Measurements from ENCODE around the gene SYNE1. TPM values are rescaled to one million over a fixed set of nuclear protein-coding genes. Genes with fewer than 3 reads are reported as not detected.
"Not testable (repeated sequence)": the region's sequence is repeated elsewhere in the genome, so short reads cannot be mapped to it uniquely, and the experiment has no call there.

Gene SYNE1
- total RNA-seq, 2 donors from 2014 or later: 15.8 to 30.1 TPM

DNA sequence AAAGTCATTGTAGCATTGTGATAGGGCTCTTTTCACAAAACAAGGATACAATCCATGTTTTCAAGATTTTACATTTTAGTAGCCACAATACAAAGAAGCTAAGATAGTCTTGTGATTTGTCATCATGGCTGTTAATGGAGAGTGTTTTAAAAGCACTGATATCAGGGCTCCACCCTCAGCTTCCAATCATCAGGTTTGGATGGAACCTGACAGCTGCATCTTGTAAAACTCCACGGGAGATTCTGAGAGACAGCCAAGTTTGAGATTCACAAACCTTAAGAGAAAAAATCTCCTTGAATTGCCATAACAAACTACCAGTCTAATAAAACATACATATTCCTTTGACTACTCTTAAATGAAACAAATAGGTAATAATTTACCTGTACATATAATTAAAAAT is 549.5 kb downstream of the SYNE1 start:
- intact Hi-C loops (cut with DNase I, micrococcal nuclease): no loop called here

DNA sequence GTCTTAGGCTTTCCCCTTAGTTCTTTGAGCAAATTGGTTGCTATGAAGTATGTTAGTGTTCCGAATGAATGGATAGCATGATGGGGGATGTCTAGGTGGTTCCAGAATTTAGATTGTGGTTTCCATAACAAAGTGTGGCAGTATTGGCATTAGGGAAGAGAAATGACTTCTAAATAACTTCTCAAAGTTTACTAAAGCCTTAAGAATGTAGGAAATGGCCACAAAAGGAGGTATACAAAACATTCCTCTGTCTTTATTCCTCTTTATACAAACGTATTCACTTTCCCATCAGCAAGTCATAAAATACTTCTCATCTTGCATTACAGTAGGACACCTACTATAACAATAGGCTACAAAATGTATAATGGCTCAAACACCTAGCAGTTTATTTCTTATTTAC is 550.1 kb downstream of the SYNE1 start:
- DNase-seq (no peak), ATAC-seq (no peak)
- intact Hi-C loops (cut with DNase I, micrococcal nuclease): no loop called here

More for the DNA sequence above, 549.5 kb downstream of the SYNE1 start:
- ATAC-seq: no peak
- DNase-seq: no peak

DNA sequence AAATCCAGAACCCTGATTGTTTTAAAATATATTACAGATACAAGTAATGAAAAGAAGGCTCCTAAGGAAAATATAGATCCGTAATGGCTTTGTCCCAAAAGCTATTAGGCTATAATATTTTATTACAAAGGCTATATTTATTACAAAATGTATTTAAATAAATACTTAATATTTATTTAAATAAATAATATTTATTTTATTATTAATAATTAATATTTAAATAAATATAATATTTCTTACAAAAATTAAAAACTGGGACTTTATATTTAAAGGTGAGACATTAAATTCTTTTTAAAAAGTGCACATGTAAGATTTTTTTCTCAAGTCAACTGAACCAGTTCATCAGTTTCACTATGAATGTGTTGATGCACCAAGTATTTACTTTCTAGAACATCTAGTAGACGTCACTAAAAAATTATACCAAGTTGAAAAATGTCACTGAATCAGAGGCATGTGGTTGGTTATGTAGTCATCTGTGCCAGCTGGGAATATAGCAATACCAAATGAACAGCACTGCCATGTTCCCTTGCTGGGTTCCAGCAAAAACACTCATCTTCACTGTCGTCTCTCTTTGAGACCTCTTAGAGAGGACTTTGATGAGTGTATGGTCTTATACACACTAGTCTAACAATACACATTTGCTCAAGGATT is 550.8 kb downstream of the SYNE1 start:
- intact Hi-C loops (cut with DNase I, micrococcal nuclease): no loop called here
- no peak for ATAC-seq
- DNase-seq: no peak

DNA sequence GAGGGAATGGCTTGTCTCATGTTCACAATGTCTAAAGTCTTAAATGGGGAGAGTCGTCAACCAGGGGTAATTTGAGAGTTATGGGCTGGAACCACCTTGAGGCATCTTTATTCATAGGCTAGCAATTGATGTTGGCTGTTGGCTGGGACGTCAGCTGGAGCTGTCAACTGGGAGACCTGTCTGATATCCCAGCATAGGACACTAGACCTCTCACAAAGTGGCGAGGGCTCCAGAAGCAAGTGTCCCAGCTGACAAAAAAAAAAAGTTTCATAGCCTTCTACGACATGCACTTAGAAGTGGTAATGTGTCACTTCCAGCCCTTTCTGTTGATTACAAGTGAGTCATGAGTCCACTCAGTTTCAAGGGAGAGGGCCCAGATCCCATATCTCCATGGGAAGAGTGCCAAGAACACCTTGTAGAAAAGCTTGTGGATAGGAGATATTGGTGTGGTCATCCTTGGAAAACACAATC is 551.7 kb downstream of the SYNE1 start:
- DNase-seq (no peak), ATAC-seq (no peak)
- intact Hi-C loops (cut with DNase I, micrococcal nuclease): no loop called here

DNA sequence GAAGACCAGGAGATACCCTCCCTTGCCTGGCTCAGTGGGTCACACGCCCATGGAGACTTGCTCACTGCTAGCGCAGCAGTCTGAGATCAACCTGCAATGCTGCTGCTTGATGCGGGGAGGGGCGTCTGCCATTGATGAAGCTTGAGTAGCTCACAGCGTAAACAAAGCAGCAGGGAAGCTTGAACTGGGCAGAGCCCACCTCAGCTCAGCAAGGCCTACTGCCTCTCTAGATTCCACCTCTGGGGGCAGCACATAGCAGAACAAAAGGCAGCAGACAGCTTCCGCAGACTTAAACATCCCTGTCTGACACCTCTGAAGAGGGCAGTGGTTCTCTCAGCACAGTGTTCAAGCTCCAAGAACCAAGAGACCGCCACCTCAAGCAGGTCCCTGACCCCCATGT is 558.4 kb downstream of the SYNE1 start:
- no peak for ATAC-seq
- no peak for DNase-seq
- intact Hi-C loops (cut with DNase I, micrococcal nuclease): no loop called here

DNA sequence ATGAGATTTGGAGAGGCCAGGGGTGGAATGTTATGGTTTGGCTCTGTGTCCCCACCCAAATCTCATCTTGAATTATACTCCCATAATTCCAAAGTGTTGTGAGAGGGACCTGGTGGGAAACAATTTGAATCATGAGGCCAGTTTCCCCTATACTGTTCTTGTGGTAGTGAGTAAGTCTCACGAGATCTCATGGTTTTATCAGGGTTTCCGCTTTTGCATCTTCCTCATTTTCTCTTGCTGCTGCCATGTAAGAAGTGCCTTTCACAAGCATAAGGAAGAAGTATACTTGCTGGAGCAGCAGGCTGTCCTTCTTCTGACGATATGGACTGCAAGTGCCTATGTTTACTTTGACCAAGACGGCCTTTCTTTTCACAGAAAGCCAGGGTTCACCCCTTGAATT is 559.2 kb downstream of the SYNE1 start:
- ATAC-seq (no peak), DNase-seq (no peak)
- intact Hi-C loops (cut with DNase I, micrococcal nuclease): no loop called here

DNA sequence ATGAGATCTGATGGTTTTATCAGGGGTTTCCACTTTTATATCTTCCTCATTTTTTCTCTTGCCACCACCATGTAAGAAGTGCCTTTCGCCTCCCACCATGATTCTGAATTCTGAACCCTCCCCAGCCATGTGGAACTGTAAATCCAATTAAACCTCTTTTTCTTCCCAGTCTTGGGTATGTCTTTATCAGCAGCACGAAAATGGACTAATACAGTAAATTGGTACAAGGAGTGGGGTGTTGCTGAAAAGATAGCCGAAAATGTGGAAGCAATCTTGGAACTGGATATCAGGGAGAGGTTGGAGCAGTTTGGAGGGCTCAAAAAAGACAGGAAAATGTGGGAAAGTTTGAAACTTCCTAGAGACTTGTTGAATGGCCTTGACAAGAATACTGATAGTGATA is 560.9 kb downstream of the SYNE1 start:
- DNase-seq; ATAC-seq; intact Hi-C loops (cut with DNase I, micrococcal nuclease): not testable (repeated sequence)

DNA sequence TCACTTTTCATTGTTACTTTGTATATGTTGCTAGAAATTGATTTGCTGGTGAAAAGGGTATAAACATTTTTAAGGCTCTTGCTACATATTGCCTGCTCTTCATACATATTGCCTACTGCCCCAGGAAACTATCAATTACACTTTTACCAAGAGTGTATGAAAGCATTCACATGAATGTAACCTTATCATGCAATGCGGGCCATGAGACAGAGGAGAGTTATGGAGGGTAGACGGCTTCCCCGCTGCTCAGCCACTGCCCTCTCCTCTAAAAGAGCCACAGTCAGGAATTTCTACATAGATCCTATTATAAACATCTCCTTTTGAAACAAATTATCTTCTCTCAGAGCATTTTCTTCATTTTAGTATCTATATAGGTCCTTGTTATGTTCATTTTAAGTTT is 565.3 kb downstream of the SYNE1 start:
- intact Hi-C loops (cut with DNase I, micrococcal nuclease): no loop called here
- DNase-seq (no peak), ATAC-seq (no peak)

Other genes with a start within 250 kb of the SYNE1 start
- 1 to 10 TPM; 2.0 to 3.7 TPM for gene MYCT1, start 60.5 kb upstream of the SYNE1 start, total RNA-seq
- gene VIP, start 113.4 kb upstream of the SYNE1 start, total RNA-seq: 10 to 100 TPM in 1 of 2 donors, 1 to 10 TPM in 1; 9.0 to 11.5 TPM